T follicular helper cell (primary cell): ENCODE results near the gene BAHCC1.

Experiments used
- DNase-seq: peaks from one replicate; pipeline ENCODE4 v3.0.0-alpha.2; 2020; ENCODE audit warnings: low read depth

BAHCC1 gene

DNA sequence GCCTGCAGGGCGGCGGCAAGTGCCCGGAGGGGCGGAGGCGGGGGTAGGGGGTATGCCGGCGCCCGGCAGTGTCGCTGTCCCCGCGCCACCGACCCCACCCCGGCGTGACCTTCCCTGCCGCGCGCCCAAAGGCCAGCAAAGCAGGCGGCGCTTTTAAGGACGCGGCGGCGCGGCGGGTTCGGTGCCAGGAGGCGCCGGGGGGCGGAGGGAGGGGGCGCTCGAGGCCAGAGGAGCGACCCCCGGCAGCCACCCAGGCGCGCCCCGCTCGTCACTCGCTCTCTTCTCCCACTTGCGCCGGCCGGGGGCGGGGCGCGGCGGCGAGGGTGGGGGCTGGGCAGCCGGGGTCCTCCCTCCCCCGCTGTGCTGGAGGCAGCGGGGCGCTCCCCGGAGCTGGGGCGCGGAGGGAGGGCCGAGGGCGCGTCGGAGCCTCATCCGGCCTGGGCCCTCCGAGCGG, 8.6 kb upstream of the BAHCC1 start:
- no peak for DNase-seq

DNA sequence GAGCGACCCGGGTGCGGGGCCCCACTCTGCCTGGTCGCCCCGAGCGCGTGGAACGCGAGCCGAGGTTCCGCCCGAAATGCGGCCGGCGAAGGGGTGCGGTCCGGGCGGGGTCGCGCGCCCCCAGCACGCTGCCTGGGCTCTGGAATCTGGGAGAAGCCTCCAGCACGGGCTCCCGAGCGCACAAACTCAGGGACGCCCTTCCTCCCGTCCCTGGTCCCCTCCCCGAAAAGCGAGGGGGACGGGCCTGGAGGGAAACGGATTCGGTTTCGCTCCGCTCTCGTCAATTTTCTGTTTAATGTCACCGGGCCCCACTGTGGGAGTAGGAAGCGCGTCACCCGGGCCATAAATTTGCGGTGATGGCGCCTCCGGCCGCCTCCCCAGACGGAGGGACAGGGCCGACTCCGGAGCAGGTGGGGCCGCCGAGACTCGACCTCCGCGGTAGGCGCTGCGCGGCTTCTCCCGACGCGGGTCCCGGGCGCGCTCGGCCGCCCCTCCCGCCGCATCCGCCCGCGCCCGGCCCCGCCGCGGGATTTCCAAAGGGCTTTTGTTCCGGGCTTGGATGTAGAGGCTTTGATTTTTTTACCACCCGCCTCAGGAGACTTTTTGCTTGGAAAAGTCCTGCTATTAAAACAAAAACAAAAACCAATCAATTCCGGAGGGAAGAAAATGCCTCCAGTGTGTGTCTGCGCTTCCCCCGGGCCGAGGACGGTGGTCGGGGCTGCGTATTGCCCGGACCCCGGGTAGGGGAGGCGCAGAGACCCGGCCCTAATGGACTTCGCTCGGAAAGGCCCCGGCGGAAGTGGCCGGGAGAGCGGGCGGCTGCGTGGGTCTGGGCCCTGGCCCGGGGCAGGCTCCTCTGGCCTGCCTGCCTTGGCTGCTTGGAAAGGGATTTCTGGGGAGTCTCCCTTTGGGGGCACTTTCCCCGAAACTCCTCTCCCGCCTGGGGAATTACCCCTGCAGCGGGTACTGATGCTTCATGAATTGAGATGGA, 7.9 kb upstream of the BAHCC1 start:
- DNase-seq: no peak

DNA sequence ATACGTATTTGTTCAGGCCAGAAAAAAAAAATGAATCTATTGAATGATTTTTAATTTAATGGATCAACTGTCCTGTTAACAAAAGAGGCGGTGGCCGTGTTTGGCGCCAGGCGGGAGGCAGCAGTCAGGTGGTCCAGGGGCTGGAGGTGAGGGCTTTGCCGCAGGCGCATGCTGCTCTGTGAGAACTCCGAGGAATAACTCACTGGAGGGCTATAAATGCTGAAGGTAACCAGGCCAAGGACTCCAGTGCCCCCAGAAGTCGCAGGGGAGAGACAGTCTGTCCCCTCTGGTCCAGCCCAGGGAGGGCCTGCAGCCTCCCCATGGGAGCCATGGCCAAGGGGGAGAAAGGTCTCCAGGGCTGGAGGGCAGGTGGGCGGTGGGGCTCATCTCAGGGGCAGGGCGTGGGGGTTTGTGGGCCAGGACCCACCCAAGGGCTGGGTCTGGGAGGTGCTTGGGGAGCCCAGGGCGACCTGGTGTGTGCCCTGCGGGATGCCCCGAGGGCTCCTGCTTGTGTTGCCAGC, 7.1 kb upstream of the BAHCC1 start:
- no peak for DNase-seq

DNA sequence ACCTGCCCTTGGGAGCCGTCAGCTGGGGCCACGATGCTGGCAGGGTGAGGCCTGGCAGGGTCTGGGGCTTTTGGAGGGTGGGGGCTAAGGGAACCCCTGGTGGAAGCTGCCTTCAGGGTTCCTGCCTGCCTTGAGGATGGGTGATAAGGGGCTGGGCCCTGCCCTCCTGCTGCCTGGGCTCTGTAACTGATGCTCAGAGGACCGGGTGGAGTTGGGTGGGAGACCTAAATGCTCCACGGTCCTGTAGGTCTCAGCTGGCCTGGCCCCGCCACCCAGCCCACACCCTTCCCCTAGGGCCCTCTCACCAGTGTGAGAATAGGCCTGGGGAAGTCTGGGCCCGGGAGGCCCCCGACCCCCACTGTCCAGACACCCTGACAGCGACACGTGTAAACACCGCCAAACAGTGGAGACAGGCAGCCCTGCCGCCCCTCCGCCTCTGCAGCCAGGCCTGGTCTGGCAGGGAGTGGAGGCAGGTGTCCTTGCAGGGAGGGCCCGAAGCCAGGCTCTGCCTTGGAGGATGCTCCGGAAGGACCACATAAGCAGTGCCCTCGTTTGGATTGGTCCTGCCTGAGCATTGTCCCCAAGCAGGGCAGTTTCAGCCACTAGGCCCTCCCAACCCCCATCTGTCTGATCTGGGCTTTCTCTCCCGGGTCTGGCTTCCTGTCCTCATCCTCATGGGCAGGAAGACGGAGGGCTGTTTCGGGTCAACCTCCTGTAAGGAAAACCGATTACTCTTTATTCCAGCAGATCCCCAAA, 6.5 kb upstream of the BAHCC1 start:
- no peak for DNase-seq

DNA sequence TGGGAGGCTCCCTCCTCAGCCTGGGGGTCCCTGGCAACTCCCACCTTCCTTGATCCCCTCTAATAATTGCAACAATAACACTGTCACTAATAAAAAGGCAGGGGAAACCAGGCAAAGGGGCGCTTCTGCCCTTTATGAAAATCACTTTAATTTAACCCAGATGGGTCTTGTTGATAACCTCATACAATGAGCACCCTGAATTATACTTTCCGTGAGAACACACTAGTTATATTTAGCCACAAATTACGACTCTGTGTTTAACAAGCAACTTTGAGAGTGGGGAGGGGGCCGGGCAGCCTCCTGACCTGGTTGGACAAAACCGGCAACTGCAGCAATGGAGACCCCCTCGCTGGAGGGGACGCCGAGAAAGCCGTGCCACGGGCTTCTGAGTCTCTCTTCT, 5.7 kb upstream of the BAHCC1 start:
- DNase-seq: no peak

DNA sequence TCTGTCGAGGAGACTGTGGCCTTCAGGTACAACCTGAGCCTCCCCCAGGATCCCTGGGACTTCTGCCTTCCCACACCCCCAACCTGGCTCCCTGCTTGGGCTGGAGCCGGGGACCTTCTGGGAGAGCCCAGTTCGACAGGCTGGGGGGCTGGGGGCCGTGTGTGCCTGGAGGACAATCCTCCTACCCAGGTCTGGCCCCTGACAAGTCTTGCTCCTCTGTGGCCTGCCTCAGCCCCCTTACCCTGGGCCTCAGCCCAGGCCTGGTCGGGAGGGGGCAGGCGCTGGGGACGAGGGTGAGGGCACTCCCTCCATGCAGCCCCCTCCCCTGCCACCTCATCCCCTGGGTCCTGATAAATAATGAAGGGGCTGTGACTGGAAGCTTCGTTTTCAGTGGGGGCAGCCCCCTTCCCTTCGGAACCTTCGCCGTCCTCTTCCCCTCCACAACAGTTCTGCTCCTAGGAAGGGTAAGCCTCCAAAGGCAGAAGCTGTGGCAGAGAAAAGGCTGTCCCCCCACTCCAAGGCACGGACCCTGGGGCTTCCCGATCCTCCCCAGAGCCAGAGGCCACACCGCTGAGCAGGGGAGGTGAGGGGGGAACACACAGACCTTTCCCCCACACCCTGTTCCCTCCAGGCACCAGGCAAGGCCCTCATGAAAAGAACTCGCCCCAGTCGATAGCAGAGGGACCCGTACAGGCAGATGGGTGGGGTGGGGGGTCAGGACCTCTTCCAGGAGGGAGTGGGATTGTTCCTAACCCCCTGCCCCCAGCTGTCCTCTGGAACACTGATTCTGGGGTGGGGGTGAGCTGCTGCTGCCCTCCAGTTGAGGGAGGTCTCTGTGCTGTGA, 5.0 kb upstream of the BAHCC1 start:
- DNase-seq: no peak

DNA sequence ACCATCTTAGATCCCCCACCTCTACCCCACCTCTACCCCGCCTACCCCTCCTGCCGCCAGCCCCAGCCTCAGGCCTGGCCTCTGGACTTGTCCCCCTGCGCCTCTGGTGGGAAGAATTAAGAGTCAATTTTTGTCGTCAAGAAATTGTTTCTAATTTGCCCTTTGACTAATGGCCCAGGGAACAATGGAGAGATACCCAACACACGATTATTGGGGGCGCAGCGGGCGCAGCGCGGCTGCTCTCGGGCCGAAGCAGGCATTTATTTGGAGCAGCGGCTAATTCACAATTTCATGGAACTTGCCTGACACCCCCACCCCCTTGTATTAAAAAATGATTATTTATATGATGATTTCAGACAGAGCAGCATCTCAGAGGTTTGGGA, 4.4 kb upstream of the BAHCC1 start:
- DNase-seq: no peak

DNA sequence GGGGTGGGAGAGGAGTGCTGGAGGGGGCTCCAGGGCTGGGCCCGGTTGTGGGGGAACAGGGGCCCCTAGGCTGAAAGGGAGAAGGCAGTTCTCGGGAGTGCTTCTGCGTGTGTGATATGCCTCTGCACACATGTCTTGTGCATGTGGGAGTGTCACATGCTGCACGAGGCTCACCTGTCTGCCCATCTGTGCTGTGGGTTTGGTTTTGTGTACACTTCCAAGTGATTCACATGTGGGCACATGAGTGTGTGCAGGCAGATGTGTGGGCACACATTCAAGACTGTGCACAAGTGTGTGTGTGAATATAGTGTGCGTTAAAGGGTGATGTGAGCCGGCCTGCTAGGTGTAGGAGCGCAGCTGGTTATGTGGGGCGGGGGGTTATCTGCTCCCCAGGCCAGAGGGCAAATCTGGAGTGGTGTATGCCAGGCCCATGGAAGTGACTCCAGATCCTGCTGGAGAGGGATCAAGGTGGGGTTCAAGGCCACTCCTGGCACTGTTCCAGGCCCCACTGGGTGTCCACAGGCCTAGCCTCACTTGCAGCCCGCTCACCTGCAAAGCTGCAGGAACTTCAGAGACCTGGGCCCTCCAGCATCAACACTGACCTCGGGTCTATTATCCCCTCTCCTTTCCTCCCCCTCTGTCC, 3.8 kb upstream of the BAHCC1 start:
- no peak for DNase-seq

DNA sequence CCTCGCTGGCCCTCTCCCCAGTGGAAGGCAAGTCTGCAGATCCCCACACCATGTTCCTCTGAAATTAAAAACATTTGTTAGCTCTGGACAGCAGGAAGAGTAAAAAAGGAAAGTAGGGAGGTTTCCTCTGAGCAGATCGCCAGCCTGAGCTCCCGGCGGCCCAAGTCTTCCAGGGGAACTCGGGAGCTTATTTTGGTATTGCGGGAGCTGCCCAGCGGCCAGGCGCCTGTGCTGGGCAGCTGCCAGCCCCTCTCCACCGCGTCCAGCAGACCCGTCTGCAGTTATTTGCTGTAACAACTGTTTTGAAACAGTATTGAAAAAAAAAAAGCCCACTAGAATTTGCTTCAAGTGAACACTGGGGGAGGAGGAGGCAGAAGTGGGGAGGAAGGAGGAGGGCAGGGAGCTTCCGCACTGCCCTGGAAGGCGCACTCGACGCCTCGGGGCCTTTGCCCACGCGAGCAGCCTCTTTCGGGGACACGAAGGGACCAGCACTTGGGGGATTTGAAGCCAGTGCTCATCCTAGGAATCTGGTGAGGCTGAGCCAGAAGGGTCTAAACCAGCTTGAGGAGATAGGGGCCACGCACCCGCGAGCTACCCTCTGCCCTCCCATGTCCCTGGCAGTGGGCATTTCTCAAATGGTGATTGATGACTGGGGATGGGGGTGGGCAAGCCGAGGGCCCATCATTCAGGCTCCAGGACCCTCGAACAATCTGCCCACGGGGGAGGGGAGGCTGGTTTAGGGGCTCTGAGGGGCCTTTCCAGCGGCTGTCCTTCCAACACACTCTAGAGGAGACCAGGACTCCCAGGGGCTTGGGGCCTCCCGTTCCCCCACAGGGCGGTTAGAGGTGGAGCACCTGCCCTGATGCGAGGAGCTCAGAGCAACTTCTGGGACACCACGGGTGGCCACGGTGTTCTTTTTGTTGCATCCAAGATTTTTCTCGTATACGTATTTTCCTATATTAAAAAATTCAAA, 3.0 kb upstream of the BAHCC1 start:
- no peak for DNase-seq

DNA sequence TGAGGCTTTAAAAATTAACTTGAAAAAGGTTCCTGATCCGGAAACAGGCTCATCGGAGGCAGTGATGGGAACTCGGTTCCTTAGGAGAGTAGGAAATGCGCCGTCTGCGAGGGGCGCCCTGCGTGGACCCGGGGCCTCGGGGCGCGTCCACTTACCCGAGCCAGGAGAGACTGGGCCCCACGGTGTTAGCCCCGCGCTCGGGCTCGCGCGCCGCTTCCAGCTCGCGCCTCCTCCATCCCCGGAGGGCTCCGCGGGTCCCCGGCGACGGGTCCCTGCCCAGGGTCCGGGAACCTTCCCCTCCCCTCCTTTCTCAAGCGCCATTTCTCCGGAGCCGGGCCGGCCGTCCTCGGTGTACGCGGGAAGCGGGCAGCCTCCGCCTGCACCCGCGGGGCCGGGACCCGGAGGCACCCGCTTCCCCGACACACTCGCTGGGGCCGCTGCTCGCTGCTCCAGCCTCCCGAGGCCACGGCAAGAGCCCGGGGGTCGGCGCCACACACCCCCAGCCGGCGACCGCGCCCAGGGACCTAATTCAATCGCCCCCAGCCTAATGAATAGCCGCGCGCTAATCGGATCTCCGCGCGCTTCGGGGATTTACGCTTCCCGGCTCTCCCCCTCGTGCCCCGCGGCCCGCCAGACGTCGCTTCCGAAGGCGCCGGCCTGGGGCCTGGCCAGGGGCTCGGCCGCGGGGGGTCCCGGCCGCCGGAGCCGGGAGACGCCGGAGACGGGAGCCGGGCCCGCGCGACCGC, 2.2 kb upstream of the BAHCC1 start:
- no peak for DNase-seq

DNA sequence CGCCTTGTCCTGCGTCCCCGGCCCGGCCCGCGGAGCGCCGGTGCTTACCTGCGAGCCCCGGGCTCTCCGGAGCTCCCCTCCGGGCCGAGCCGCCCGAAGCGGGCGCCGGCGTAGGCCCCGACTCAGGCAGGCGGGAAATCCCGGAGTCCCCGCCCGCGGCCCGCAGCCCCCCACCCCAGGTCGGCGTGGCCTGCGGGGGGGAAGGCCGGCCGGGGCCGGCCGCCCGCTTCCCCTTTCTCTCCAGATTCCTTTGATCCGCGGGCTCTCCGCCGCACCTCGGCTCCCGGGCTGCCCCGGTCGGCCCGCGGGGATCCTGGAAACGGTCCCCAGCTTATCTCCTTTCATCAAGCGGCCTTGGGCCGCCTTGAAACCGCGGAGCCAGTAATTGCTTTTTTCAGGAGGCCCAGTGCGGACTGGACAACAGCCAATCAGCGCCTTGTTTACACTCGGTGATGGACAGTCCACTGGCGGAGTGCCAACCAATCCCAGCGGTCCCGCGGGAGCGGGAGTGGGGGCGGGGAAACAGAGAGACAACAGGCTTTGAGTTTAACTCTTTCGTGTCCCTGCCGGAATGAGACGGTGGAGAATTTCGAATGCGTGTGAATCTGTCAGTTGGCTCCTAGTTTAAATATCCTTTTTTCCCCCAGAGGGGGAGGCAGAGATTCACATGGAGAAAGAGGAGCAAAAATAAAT, 1.4 kb upstream of the BAHCC1 start:
- no peak for DNase-seq

DNA sequence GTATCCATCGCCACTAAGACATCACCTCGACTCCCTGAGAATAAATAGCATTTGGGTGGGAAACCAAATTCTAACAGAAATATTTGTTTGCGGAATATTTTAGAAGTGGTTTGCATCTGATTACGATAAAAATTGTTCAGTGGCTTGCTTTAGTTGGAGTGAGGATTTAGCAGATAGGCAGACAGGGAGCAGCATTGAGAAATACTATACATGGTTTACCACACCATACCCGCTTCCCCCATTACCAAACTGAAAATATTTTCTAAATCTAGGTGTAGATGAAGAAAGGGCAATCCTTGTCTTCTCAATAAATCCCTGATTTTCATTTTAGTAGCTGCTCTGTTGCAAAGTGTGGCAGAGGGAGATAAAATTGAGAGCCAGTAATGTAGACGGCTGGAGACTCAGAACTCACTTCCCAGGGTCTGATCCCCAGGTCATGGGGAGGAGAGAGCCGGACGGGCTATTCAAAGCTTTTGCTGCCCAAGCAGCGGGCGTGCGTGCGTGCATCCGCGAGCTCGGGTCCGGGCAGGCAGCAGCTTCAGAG, 808 bp upstream of the BAHCC1 start:
- DNase-seq: no peak

DNA sequence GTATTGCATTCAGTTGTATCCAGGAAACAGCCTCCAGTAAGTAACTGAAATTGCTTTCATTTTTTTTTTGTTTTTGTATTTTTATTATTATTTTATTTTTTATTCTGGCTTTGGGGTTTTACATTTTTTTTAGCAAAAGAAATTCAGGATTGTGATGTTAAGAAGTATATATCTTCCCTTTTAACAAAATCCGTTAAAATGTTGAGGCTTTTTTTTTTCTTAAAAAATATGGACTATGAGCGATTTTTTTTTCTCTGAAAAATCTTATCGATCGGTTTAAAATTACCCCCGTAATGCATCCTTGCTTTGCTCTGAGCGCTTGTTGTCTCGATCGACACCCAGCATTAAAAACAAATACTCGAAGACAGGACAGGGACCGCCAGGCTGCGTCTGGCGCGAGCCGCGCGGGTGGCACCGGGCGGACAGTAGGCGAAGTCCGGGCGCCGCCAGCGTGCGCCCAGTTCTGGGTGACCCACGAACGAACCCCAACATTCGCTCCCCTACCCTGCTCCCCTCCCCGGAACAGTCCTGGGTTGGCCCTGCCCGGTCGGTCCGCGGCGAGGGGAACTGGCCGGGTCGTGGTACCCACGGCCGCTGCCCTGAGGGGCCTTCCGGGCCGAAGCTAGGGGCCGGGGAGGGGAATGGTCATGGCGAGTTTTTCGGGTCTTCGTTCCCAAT, 482 bp downstream of the BAHCC1 start:
- DNase-seq: no peak

DNA sequence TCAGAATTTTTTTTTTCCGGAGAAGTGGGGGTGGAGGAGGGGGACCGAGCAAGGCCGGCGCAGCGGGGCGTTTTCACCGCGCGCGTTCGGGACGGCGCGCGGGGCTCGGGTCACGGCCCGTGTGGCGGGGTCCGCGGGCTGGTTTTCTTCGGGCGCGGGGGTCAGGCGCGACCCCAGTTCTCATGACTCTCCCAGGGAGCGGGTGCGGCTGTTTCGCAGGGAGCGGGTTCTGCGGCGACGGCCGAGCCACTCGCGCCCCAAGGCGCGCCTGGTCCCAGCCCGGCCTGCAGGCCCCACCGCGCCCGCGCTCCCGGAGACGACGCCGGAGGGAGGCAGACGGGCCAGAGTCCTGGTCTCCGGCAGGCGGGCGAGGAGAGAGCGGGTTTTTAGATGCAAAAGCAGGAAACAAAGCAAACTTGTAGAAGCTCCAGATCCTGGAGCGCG, 1.0 kb downstream of the BAHCC1 start:
- no peak for DNase-seq

DNA sequence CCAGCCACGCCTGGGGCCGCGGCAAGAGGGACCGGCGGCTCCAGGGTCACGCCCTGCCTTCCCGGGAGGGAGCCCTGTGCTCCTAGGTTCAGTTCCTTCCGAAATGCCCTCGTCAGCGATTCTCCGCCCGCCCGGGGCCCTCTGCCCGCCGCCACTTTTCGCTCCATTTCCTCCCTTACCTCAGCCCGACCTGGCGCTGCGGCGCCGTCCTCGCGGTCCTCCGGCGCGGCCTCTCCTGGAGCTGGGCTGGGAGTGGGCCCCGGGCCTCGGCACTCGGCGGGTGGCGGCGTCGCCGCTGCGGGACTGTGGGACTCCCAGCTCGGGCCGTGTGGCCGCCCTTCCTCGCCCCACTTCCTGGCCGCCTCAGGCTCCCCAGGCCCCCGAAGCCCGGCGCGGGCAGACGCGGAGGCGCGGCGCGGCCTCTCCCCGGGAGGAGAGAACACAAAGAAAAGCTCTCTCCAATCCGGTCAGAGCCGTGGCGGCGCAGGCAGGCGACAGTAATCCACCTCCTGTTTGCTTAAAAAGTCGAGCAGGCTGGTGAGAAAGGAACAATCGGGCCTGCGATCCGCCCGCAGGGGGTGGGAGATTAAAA, 1.6 kb downstream of the BAHCC1 start:
- peak; percentile 20 for DNase-seq

DNA sequence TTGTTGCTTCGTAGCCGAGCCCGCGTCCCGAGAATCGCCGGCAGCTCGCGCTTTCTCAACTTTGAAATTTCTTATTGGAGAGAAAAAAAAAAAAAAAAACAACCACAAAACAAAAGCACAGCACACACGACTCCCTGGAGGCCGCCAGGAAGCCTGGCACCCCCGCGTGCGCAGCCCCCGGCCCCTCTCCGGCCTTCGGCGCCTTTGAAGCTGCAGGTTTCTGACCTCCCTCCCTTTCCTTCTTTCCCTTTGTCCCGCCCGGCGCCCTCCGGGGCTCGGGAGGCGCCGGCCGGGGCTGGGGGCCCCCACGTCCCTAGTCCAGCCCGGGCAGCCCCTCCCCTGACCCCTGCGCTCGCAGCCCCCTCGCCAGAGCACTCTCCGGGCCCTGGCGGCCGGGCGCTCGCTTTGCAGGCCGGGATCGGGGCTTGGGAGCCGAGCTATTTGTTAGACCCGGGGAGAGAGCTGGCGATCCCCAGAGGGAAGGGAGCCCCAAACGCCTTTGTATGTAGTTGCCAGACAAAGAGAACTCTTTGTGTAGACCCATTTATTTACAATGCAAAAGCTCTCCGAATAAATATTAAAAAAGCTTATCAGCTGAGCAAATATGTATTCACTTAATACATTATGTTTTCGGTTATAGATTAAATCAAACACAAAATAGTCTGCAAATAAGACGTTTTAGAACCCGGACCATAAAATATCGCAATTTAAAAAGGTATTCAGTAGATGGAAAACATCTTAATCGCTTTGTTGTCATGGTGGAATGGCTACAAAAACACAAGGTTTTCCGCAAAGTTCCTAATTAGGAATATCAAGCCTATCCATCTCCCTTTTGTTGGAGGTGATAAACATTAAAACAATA, 2.3 kb downstream of the BAHCC1 start:
- no peak for DNase-seq
